A549 (cell line): Measurements from ENCODE around the gene CRISPLD2. TPM values are rescaled to one million over a fixed set of nuclear protein-coding genes. Genes with fewer than 3 reads are reported as not detected.

Experiments used
- ATAC-seq, 2 experiments: fragments of 200-7000 bp in 1 of 2; fragments of >200 bp in 1 of 2; cut with Nextera tagmentation in 1 of 2; cut with Tn5 transposase in 1 of 2; 3 replicates each; pipeline versions ENCODE4 v1.8.0 to v1.9.1; 2018 to 2020; ENCODE audit warnings: mild to moderate bottlenecking in 1 of 2, moderate library complexity in 1 of 2
- CTCF ChIA-PET: fragments of 300-600 bp; sonication (Branson Sonifier 250); formaldehyde crosslinking; extraction: SDS; loops from one replicate; lab custom pipeline; 2021; ENCODE audit warnings: antibody characterized with exemption, inconsistent platforms; lab: Yijun Ruan, JAX
- POLR2A ChIA-PET: fragments of 350-600 bp; formaldehyde crosslinking; extraction: SDS; loops from one replicate; lab custom pipeline; 2021; ENCODE audit warnings: antibody characterized with exemption, inconsistent platforms; lab: Yijun Ruan, JAX
- DNase-seq, 2 experiments: peaks; one replicate each; pipeline versions ENCODE4 v3.0.0 to v3.0.0-alpha.2; 2011 to 2016; ENCODE audit warnings: low read depth in 1 of 2, low spot score in 1 of 2
- FAIRE-seq: peaks from 2 replicates; lab custom pipeline; 2011; peaks lifted over from hg19 to GRCh38; lab: Jason Lieb, UNC
- H3K27ac ChIP-seq, 2 experiments: fragments of >200 bp; sonication (Bioruptor Twin); formaldehyde crosslinking; 3 replicates each; pipeline ENCODE4 v1.5.1; 2016 to 2017
- H3K4me1 ChIP-seq: fragments of >200 bp; sonication (Bioruptor Twin); formaldehyde crosslinking; 3 replicates; pipeline ENCODE4 v1.6.1; 2016
- H3K4me2 ChIP-seq: fragments of >200 bp; sonication (Bioruptor Twin); formaldehyde crosslinking; 3 replicates; pipeline ENCODE4 v1.6.1; 2016
- H3K4me3 ChIP-seq: fragments of >200 bp; sonication (Bioruptor Twin); formaldehyde crosslinking; 3 replicates; pipeline ENCODE4 v1.5.1; 2016
- H3K9me3 ChIP-seq: fragments of >200 bp; sonication (Bioruptor Twin); formaldehyde crosslinking; 3 replicates; pipeline ENCODE4 v1.6.1; 2016
- CBX2 ChIP-seq: fragments of 200-600 bp; sonication (generic); IDR thresholded peaks from 2 replicates; pipeline ENCODE4 v1.6.1; 2016; ENCODE audit warnings: low read depth, mild to moderate bottlenecking, borderline replicate concordance
- CEBPB ChIP-seq, 2 experiments: fragments of >200 bp in 1 of 2; sonication (Bioruptor Twin) in 1 of 2; formaldehyde crosslinking in 1 of 2; IDR thresholded peaks; 2 replicates each; pipeline ENCODE4 v1.6.1; 2012 to 2016
- CHD4 ChIP-seq: fragments of 200-600 bp; sonication (generic); IDR thresholded peaks from 2 replicates; pipeline ENCODE4 v1.6.1; 2016; ENCODE audit warnings: antibody characterized with exemption, mild to moderate bottlenecking, borderline replicate concordance
- CTCF ChIP-seq: fragments of >200 bp; sonication (Bioruptor Twin); formaldehyde crosslinking; IDR thresholded peaks from 3 replicates; pipeline ENCODE4 v1.5.1; 2016
- EP300 ChIP-seq, 2 experiments: fragments of >200 bp; sonication (Bioruptor Twin); formaldehyde crosslinking; IDR thresholded peaks; 2 replicates in 1 of 2; 3 replicates in 1 of 2; pipeline ENCODE4 v1.6.1; 2016 to 2017
- ESRRA ChIP-seq: fragments of 150-350 bp; IDR thresholded peaks from 2 replicates; pipeline ENCODE4 v1.6.1; 2014; ENCODE audit warnings: mild to moderate bottlenecking, low read length, borderline replicate concordance
- FOSL2 ChIP-seq, 2 experiments: fragments of 450-650 bp in 1 of 2; fragments of >200 bp in 1 of 2; sonication (Bioruptor Twin) in 1 of 2; formaldehyde crosslinking; IDR thresholded peaks; 2 replicates each; pipeline versions ENCODE4 v1.5.0 to v1.6.1; 2016 to 2020; ENCODE audit warnings: mild to moderate bottlenecking in 1 of 2, moderate library complexity in 1 of 2
- FOXS1 ChIP-seq: fragments of 250-450 bp; sonication (Bioruptor Pico); IDR thresholded peaks from 2 replicates; pipeline ENCODE4 v1.5.0; 2020; ENCODE audit warnings: mild to moderate bottlenecking, moderate library complexity
- HMGXB4 ChIP-seq: fragments of 250-450 bp; sonication (Bioruptor Pico); IDR thresholded peaks from 2 replicates; pipeline ENCODE4 v1.5.0; 2021; ENCODE audit warnings: mild to moderate bottlenecking, moderate library complexity, borderline replicate concordance
- JUN ChIP-seq, 2 experiments: fragments of >200 bp; sonication (Bioruptor Twin); formaldehyde crosslinking; IDR thresholded peaks; 2 replicates in 1 of 2; 3 replicates in 1 of 2; pipeline ENCODE4 v1.6.1; 2016 to 2017
- MYC ChIP-seq: IDR thresholded peaks from 2 replicates; pipeline ENCODE4 v1.6.1; 2012; ENCODE audit warnings: mild to moderate bottlenecking, inconsistent platforms, low read length, improper control_type of control experiment, borderline replicate concordance
- NFE2L2 ChIP-seq: fragments of 150-350 bp; conservative IDR thresholded peaks from 2 replicates; pipeline ENCODE4 v1.6.1; 2014; ENCODE audit warnings: low read length
- RARB ChIP-seq: fragments of 250-450 bp; sonication (Bioruptor Pico); IDR thresholded peaks from 2 replicates; pipeline ENCODE4 v1.8.0; 2021; ENCODE audit warnings: mild to moderate bottlenecking, moderate library complexity
- TP53 ChIP-seq: fragments of 250-450 bp; sonication (Bioruptor Pico); IDR thresholded peaks from 2 replicates; pipeline ENCODE4 v1.5.0; 2021; ENCODE audit warnings: mild to moderate bottlenecking, moderate library complexity
- WGBS: methylation state at CpG from one replicate; pipeline ENCODE4 v1.1.6; 2017; ENCODE audit errors: missing lambda C conversion rate; 5-methylcytosine and 5-hydroxymethylcytosine counted together
- polyA plus RNA-seq, 4 experiments: library from polyadenylated mRNA; depleted of rRNA in 3 of 4; stranded (reverse); fragments of >200 nt; fragmentation: RNase III in 1 of 4; extraction: RNeasy Plus Mini Kit Qiagen cat#74134 plus additional on column Dnase treatment in 1 of 4; gene quantifications; 2 replicates in 3 of 4; 3 replicates in 1 of 4; pipeline ENCODE4 v1.2.3, GENCODE V29; 2011 to 2017
- TF ChIP-seq, protein P1 (sequence below): IDR thresholded peaks from 2 replicates; pipeline ENCODE4 v1.6.1; 2012; ENCODE audit warnings: low read depth, borderline replicate concordance

The CRISPLD2 gene
- polyA plus RNA-seq, 2 of the 4 experiments (the other 2 are of a cell fraction), result 0.85 to 1.6 TPM

DNA sequence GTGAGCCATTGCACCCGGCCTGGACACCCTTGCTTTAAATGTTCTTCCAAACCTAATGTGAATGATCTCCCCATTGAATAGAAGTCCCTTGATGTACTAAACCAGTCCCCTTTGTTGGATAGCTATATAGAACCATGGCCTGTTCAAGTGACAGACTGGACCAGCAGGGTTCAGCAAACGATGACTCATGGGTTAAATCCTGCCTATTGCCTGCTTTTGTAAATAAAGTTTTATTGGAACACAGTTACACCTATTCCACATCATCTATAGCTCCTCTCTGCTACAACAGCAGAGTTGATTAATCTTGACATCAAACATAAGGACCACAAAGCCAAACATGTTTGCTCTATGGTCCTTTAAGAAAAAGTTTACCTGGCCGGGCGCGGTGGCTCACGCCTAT is 56.1 kb downstream of the CRISPLD2 start:
- POLR2A ChIA-PET, result interaction anchor here (0.6 kb wide), 1 partner anchor 359 kb away, joined by 3 read pairs; no protein-coding TSS in a partner anchor
- TF ChIP-seq FOXS1 (no peak), FOSL2 (IDR thresholded peaks at IDR 0.05) (no peak), FOSL2 (CRISPR knock-in tag; IDR thresholded peaks at IDR 0.05) (peak; percentile 49; the same call in 1 of the 2 replicates)
- ATAC-seq, result no peak
- CTCF ChIA-PET, result interaction anchor here (0.6 to 1.8 kb wide), 6 partner anchors 12 to 121 kb away, joined by 3 to 7 read pairs (median 4); no protein-coding TSS in a partner anchor
- H3K4me1 ChIP-seq, result peaks cover 8% of the 10 kb centered on the region
- no peak overlapping the region for H3K27ac ChIP-seq
- FAIRE-seq, result no peak
- H3K4me2 ChIP-seq, result no peak overlapping the region
- H3K4me3 ChIP-seq, result no peak overlapping the region
- DNase-seq, result peak in 1 of 2 experiments; percentile 23
- H3K9me3 ChIP-seq, result no peaks in the 10 kb centered on the region
- 78% methylated on average over 6 of the region's 6 CpGs for WGBS

GRCh38 chr16:84876873-84877606 is 57.3 kb downstream of the CRISPLD2 start:
- ChIA-PET CTCF (interaction anchor here (0.6 to 1.8 kb wide), 7 partner anchors 13 to 94 kb away, joined by 3 to 7 read pairs (median 3); no protein-coding TSS in a partner anchor), POLR2A (no interaction called here)
- Histone ChIP-seq H3K9me3 (no peaks in the 10 kb centered on the region), H3K4me1 (peaks cover 17% of the 10 kb centered on the region), H3K4me3 (no peak overlapping the region), H3K4me2 (no peak overlapping the region), H3K27ac (no peak overlapping the region)
- TF ChIP-seq JUN (IDR thresholded peaks at IDR 0.05) (no peak), CEBPB (IDR thresholded peaks at IDR 0.05) (no peak), CBX2 (no peak), ESRRA (no peak), CTCF (no peak), NFE2L2 (no peak), EP300 (IDR thresholded peaks at IDR 0.05) (no peak), HMGXB4 (CRISPR knock-in tag) (no peak), MYC (no peak), RARB (no peak)
- TF ChIP-seq, protein P1, sequence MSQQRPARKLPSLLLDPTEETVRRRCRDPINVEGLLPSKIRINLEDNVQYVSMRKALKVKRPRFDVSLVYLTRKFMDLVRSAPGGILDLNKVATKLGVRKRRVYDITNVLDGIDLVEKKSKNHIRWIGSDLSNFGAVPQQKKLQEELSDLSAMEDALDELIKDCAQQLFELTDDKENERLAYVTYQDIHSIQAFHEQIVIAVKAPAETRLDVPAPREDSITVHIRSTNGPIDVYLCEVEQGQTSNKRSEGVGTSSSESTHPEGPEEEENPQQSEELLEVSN, result no peak
- WGBS, result 87% methylated on average over 11 of the region's 13 CpGs
- FAIRE-seq, result no peak
- no peak for DNase-seq
- ATAC-seq, result no peak

DNA sequence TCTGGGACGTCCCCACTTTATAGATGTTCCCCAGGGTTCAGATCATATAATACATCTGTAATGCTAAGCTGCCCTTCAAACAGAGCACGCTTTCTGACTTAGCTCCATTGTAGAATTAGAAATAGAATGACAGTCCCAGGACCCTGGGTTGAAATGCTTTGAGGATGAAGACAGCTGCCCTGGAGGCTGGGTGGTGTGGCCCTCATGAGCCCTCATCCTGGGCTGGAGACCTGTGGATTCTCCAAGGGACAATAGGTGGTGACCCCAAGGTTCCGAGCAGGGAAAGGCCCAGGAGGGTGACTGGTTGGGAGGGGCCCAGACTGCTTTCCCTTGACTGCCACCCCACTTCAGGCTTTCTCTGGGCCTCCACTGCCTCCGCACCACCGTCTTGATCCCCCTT is 59.0 kb downstream of the CRISPLD2 start:
- ChIA-PET POLR2A (no interaction called here), CTCF (interaction anchor here (1.9 kb wide), 1 partner anchor 47 kb away, joined by 6 read pairs; no protein-coding TSS in a partner anchor)
- no peak overlapping the region; a peak in 1 of 6 replicates for H3K27ac ChIP-seq
- H3K4me2 ChIP-seq, result no peak overlapping the region
- ATAC-seq (no peak), FAIRE-seq (no peak), DNase-seq (no peak)
- WGBS, result 92% methylated on average over 5 of the region's 5 CpGs
- H3K4me3 ChIP-seq, result no peak overlapping the region
- TF ChIP-seq FOSL2 (IDR thresholded peaks at IDR 0.05) (no peak), FOSL2 (CRISPR knock-in tag; IDR thresholded peaks at IDR 0.05) (no peak), CHD4 (no peak), MYC (no peak), TP53 (CRISPR knock-in tag) (no peak)
- peaks cover 18% of the 10 kb centered on the region for H3K4me1 ChIP-seq
- no peaks in the 10 kb centered on the region for H3K9me3 ChIP-seq
